ENCODE data around the gene HS3ST3B1. TPM values are rescaled to one million over a fixed set of nuclear protein-coding genes. Genes with fewer than 3 reads are reported as not detected.

HS3ST3B1 gene
- total RNA-seq, result 10 to 100 TPM; 10.7 to 14.5 TPM

GRCh38 chr17:14300575-14301278 lies at the start of gene HS3ST3B1:
HS3ST3B1 (plus strand) TSS chr17:14301081; CDS start chr17:14301519, 438 bp downstream.
- Mint-ChIP-seq H3K36me3 (ENCODE audit: low read depth) (peaks cover 17% of the 10 kb centered on the region), H3K9me3 (no peaks in the 10 kb centered on the region), H3K27me3 (peaks cover 18% of the 10 kb centered on the region), H3K4me1 (peaks cover 35% of the 10 kb centered on the region), H3K4me3 (peak within 1 kb of the TSS; percentile 98), H3K27ac (peak within 1 kb of the TSS; percentile 93)
- ATAC-seq (replicated peaks), result peak; percentile 84

DNA sequence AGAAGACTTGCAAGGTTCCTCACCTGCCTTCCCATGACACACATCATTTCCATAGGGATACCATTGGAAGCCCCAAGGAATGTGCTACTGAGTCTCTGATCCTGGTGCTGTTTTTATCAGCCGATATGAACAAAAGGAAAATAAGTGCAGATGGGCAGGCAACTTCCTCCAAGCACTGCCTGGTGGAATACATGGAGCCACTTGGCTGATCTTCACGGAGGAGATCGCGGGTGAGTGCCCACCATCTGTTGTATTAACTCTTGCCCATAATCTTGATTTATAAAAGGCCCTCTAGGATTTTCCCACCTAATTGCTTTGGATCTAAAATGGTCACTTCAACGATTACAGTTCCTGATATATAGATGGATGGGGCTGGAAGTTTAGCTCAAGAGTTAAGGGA lies 39.5 kb upstream of the HS3ST3B1 start:
- Mint-ChIP-seq H3K27ac (no peak overlapping the region), H3K27me3 (no peaks in the 10 kb centered on the region), H3K36me3 (ENCODE audit: low read depth) (no peaks in the 10 kb centered on the region), H3K4me1 (no peaks in the 10 kb centered on the region), H3K9me3 (no peaks in the 10 kb centered on the region), H3K4me3 (no peak overlapping the region)
- no peak for ATAC-seq (replicated peaks)

GRCh38 chr17:14268264-14268663 lies 32.6 kb upstream of the HS3ST3B1 start:
- Mint-ChIP-seq H3K4me1 (no peaks in the 10 kb centered on the region), H3K4me3 (no peak overlapping the region), H3K27me3 (no peaks in the 10 kb centered on the region), H3K9me3 (no peaks in the 10 kb centered on the region), H3K36me3 (ENCODE audit: low read depth) (no peaks in the 10 kb centered on the region), H3K27ac (no peak overlapping the region)
- ATAC-seq (replicated peaks), result peak; percentile 23

- Mint-ChIP-seq H3K4me3 (no peak overlapping the region), H3K9me3 (no peaks in the 10 kb centered on the region), H3K4me1 (no peaks in the 10 kb centered on the region), H3K36me3 (ENCODE audit: low read depth) (no peaks in the 10 kb centered on the region), H3K27me3 (no peaks in the 10 kb centered on the region), H3K27ac (no peak overlapping the region)
- ATAC-seq (replicated peaks), result no peak
These were observed 31.4 kb upstream of the HS3ST3B1 start for GRCh38 chr17:14269473-14269872.

- no peak overlapping the region for H3K4me3 Mint-ChIP-seq
- no peak for ATAC-seq (replicated peaks)
- H3K27ac Mint-ChIP-seq, result no peak overlapping the region
- no peaks in the 10 kb centered on the region for H3K36me3 Mint-ChIP-seq (ENCODE audit: low read depth)
- H3K4me1 Mint-ChIP-seq, result no peaks in the 10 kb centered on the region
- H3K9me3 Mint-ChIP-seq, result no peaks in the 10 kb centered on the region
- H3K27me3 Mint-ChIP-seq, result no peaks in the 10 kb centered on the region
These were observed 30.4 kb upstream of the HS3ST3B1 start for GRCh38 chr17:14270508-14270907.

GRCh38 chr17:14276535-14277250 lies 24.2 kb upstream of the HS3ST3B1 start:
- Mint-ChIP-seq H3K27ac (no peak overlapping the region), H3K4me3 (no peak overlapping the region), H3K36me3 (ENCODE audit: low read depth) (no peaks in the 10 kb centered on the region), H3K4me1 (no peaks in the 10 kb centered on the region), H3K9me3 (no peaks in the 10 kb centered on the region), H3K27me3 (peaks cover 8% of the 10 kb centered on the region)
- ATAC-seq (replicated peaks), result no peak

GRCh38 chr17:14281530-14281929 lies 19.4 kb upstream of the HS3ST3B1 start:
- Mint-ChIP-seq H3K27me3 (peaks cover 24% of the 10 kb centered on the region), H3K27ac (no peak overlapping the region), H3K9me3 (no peaks in the 10 kb centered on the region), H3K36me3 (ENCODE audit: low read depth) (no peaks in the 10 kb centered on the region), H3K4me1 (no peaks in the 10 kb centered on the region), H3K4me3 (no peak overlapping the region)
- ATAC-seq (replicated peaks), result no peak

DNA sequence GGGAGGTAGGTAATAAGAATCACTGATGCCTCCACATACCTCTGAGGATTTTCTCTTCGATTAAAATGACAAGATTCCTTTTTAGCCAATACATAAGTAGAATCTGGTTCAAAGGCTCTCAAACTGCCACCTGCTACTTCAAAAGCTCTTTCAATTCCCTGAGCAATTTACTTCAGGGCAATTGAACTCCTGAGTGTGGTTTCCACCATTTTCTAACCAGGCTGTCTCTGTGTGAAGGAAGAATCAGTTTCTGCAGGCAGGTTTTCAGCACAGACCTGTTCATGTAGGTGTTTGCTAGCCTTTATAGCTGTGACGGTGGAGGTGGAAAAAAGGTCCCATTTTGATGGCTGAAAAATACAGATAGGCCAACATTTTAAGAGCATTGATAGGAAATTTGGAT lies 18.2 kb upstream of the HS3ST3B1 start:
- H3K4me3 Mint-ChIP-seq, result no peak overlapping the region
- ATAC-seq (replicated peaks), result no peak
- H3K36me3 Mint-ChIP-seq (ENCODE audit: low read depth), result no peaks in the 10 kb centered on the region
- no peaks in the 10 kb centered on the region for H3K4me1 Mint-ChIP-seq
- no peaks in the 10 kb centered on the region for H3K9me3 Mint-ChIP-seq
- H3K27me3 Mint-ChIP-seq, result peaks cover 24% of the 10 kb centered on the region
- H3K27ac Mint-ChIP-seq, result no peak overlapping the region

- Mint-ChIP-seq H3K4me3 (no peak overlapping the region), H3K4me1 (no peaks in the 10 kb centered on the region), H3K27ac (no peak overlapping the region), H3K36me3 (ENCODE audit: low read depth) (no peaks in the 10 kb centered on the region), H3K9me3 (no peaks in the 10 kb centered on the region), H3K27me3 (peaks cover 45% of the 10 kb centered on the region)
- no peak for ATAC-seq (replicated peaks)
These were observed 11.7 kb upstream of the HS3ST3B1 start for GRCh38 chr17:14289162-14289561.

GRCh38 chr17:14294876-14295275 lies 6.0 kb upstream of the HS3ST3B1 start:
- Mint-ChIP-seq H3K27ac (no peak overlapping the region), H3K4me1 (peaks cover 9% of the 10 kb centered on the region), H3K36me3 (ENCODE audit: low read depth) (no peaks in the 10 kb centered on the region), H3K9me3 (no peaks in the 10 kb centered on the region), H3K4me3 (no peak overlapping the region), H3K27me3 (peaks cover 60% of the 10 kb centered on the region)
- ATAC-seq (replicated peaks), result no peak

- no peak overlapping the region for H3K27ac Mint-ChIP-seq
- H3K4me3 Mint-ChIP-seq, result peak overlapping the region; percentile 61
- H3K4me1 Mint-ChIP-seq, result peaks cover 17% of the 10 kb centered on the region
These were observed 5.2 kb upstream of the HS3ST3B1 start for GRCh38 chr17:14295676-14296075.

GRCh38 chr17:14296166-14296910 lies 4.5 kb upstream of the HS3ST3B1 start:
- H3K36me3 Mint-ChIP-seq (ENCODE audit: low read depth), result no peaks in the 10 kb centered on the region
- peaks cover 17% of the 10 kb centered on the region for H3K4me1 Mint-ChIP-seq
- ATAC-seq (replicated peaks), result no peak
- H3K27me3 Mint-ChIP-seq, result peaks cover 54% of the 10 kb centered on the region
- H3K9me3 Mint-ChIP-seq, result no peaks in the 10 kb centered on the region
- H3K27ac Mint-ChIP-seq, result no peak overlapping the region
- H3K4me3 Mint-ChIP-seq, result peak overlapping the region; percentile 61

More at GRCh38 chr17:14295676-14296075, 5.2 kb upstream of the HS3ST3B1 start:
- no peak for ATAC-seq (replicated peaks)
- H3K27me3 Mint-ChIP-seq, result peaks cover 60% of the 10 kb centered on the region
- no peaks in the 10 kb centered on the region for H3K9me3 Mint-ChIP-seq
- no peaks in the 10 kb centered on the region for H3K36me3 Mint-ChIP-seq (ENCODE audit: low read depth)

DNA sequence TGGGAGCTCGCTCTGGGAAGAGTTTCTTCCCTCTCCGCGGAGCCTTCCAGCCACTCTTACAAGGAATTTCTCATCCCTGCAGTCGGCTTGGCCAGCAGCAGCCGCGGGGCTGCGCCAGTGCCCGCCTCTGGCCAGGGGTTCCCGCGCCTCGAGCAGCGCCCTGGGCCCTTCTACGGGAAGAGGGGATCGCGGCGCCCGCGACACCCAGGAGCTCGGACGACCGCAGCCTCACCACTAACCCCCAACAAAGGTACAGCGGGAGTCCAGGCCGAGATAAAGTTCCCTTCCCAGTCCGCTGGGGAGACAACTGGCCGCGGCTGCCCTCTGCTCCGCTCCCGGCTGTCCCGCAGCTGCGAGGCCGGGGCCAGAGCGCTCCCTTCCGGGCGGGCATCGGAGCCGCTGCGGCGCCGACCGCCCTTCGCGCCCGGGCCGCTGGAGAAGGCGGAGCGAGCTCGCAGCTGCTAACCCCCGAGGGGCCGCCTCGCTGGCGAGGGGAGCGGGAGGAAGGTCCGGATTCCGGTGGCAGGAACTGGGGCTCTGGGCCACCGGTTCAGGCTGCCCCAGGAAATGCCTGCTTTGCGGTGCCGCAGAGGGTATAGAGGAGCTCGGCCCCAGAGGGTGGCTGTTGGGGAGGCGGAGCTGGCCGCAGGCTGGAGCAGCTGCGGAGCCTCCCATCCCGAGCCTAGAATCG lies 3.6 kb upstream of the HS3ST3B1 start:
- no peak for ATAC-seq (replicated peaks)
- peaks cover 47% of the 10 kb centered on the region for H3K27me3 Mint-ChIP-seq
- H3K27ac Mint-ChIP-seq, result no peak overlapping the region
- no peaks in the 10 kb centered on the region for H3K9me3 Mint-ChIP-seq
- no peaks in the 10 kb centered on the region for H3K36me3 Mint-ChIP-seq (ENCODE audit: low read depth)
- H3K4me1 Mint-ChIP-seq, result peaks cover 17% of the 10 kb centered on the region
- H3K4me3 Mint-ChIP-seq, result peak overlapping the region; percentile 98

DNA sequence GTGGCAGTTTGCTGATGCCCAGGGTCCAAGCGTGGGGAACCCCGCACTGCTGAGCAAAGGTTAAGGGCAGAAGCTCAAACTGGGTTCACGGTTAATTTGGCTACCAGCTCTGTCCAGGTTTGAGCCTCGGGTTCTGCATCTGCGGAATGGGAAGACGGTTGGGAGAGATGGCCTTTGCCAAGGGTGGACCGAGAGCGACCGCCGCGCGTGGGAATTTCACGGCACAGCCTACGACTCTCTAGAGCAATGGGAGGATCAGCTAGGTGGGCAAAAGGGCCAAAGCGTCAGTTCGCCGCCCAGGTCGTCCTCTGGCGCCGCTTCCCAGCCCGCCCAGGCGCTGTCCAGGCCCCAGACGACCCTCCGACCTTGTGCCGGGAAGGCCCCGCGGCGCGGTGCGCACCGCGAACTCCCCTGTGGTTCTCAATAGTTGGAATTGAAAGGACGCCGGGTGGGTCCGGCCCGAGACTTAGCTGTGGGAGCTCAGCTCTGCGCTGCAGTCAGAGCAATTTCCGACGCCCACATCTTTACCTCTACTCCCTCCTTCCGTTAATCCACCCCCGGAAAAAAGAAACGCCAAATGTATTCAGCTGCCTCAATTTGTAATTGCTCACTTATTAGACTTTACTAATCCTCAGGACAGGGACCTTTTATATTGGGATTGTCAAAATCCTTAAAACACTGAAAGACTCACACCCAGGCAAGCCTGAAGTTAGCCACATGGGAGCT lies 2.5 kb upstream of the HS3ST3B1 start:
- Mint-ChIP-seq H3K9me3 (no peaks in the 10 kb centered on the region), H3K27me3 (peaks cover 39% of the 10 kb centered on the region), H3K4me1 (peaks cover 17% of the 10 kb centered on the region), H3K36me3 (ENCODE audit: low read depth) (peaks cover 2% of the 10 kb centered on the region), H3K4me3 (peak overlapping the region; percentile 98), H3K27ac (peak overlapping the region; percentile 93)
- no peak for ATAC-seq (replicated peaks)
